Measurements from ENCODE around the gene RNASEH2B.

The RNASEH2B gene

DNA sequence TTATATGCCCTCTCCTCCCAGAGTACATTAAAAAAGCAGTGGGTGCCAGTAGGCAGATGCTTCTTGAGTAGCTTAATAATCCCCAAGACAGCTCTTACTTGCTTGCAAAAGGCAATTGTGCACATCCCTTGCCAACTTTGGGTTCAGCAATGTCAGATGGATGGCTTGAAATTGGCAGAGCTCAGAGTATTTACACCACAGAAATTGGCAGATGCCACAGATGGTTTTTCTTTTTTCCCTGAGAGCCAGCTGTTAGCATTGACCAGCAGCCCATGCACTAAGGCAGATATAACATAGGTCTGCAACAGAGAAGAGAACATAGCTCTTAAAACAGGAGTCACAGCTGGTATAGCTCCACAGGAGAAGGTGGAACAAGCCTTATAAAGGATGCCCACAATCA lies 18.4 kb upstream of the RNASEH2B start:
- no peak for DNase-seq (ENCODE audit: low read depth in 1 of 2, low spot score in 1 of 2)
- TF ChIP-seq GABPA (IDR thresholded peaks at IDR 0.05; ENCODE audit: low read depth) (no peak), SPI1 (IDR thresholded peaks at IDR 0.05; ENCODE audit: borderline replicate concordance, low read depth) (no peak), POLR2AphosphoS5 (IDR thresholded peaks at IDR 0.05; ENCODE audit: low read depth) (no peak)
- TF ChIP-seq, protein P1, sequence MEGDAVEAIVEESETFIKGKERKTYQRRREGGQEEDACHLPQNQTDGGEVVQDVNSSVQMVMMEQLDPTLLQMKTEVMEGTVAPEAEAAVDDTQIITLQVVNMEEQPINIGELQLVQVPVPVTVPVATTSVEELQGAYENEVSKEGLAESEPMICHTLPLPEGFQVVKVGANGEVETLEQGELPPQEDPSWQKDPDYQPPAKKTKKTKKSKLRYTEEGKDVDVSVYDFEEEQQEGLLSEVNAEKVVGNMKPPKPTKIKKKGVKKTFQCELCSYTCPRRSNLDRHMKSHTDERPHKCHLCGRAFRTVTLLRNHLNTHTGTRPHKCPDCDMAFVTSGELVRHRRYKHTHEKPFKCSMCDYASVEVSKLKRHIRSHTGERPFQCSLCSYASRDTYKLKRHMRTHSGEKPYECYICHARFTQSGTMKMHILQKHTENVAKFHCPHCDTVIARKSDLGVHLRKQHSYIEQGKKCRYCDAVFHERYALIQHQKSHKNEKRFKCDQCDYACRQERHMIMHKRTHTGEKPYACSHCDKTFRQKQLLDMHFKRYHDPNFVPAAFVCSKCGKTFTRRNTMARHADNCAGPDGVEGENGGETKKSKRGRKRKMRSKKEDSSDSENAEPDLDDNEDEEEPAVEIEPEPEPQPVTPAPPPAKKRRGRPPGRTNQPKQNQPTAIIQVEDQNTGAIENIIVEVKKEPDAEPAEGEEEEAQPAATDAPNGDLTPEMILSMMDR (IDR thresholded peaks at IDR 0.05; ENCODE audit: insufficient read depth, low read length): no peak
- TF ChIP-seq, protein P2, sequence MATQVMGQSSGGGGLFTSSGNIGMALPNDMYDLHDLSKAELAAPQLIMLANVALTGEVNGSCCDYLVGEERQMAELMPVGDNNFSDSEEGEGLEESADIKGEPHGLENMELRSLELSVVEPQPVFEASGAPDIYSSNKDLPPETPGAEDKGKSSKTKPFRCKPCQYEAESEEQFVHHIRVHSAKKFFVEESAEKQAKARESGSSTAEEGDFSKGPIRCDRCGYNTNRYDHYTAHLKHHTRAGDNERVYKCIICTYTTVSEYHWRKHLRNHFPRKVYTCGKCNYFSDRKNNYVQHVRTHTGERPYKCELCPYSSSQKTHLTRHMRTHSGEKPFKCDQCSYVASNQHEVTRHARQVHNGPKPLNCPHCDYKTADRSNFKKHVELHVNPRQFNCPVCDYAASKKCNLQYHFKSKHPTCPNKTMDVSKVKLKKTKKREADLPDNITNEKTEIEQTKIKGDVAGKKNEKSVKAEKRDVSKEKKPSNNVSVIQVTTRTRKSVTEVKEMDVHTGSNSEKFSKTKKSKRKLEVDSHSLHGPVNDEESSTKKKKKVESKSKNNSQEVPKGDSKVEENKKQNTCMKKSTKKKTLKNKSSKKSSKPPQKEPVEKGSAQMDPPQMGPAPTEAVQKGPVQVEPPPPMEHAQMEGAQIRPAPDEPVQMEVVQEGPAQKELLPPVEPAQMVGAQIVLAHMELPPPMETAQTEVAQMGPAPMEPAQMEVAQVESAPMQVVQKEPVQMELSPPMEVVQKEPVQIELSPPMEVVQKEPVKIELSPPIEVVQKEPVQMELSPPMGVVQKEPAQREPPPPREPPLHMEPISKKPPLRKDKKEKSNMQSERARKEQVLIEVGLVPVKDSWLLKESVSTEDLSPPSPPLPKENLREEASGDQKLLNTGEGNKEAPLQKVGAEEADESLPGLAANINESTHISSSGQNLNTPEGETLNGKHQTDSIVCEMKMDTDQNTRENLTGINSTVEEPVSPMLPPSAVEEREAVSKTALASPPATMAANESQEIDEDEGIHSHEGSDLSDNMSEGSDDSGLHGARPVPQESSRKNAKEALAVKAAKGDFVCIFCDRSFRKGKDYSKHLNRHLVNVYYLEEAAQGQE (IDR thresholded peaks at IDR 0.05; ENCODE audit: insufficient replicate concordance, low read depth): no peak
- Histone ChIP-seq H3K4me3 (replicated peaks; ENCODE audit: insufficient read depth, low read length) (no peak overlapping the region), H3K27ac (replicated peaks) (peak overlapping the region; percentile 80), H3K27me3 (ENCODE audit: insufficient read depth, poor library complexity, severe bottlenecking) (no peaks in the 10 kb centered on the region)

DNA sequence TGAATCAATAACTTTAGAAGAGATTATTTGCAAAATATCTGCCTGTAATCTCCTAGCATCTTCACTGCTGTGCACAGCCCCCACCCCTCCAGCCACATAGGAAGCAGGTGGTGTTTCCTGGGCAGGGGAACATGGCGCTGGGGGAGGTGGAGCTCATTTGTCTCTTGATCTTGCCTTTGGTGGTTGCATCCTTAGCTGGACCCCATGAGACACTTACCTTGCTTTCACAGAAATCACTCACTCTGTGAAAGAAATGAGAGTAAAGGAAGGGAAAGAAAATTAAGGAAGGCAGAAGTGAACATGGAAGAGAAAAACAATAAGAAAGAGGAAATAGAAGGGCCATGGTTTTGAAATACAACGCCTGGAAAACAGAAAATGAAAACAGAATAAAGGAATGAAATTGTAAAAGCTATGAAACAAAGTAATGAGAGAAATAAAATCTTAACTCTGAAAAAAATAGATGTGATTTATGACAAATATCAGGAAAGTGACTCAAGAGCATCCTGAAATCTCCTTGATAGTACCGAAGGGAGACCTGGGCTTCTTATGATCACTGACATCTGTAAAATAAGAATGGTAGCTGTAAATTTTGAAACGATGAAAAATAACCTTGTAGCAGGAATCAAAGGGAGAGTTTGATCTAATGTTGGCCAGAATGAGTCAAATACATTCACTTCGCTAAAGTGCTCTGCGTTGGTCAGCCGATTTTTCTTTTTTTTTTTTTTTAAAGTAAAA lies 17.2 kb upstream of the RNASEH2B start:
- TF ChIP-seq, protein P1 (IDR thresholded peaks at IDR 0.05; ENCODE audit: insufficient read depth, low read length): no peak
- TF ChIP-seq GABPA (IDR thresholded peaks at IDR 0.05; ENCODE audit: low read depth) (no peak), SPI1 (IDR thresholded peaks at IDR 0.05; ENCODE audit: borderline replicate concordance, low read depth) (peak; percentile 58; the same call in 1 of the 2 replicates), POLR2AphosphoS5 (IDR thresholded peaks at IDR 0.05; ENCODE audit: low read depth) (peak; percentile 71)
- TF ChIP-seq, protein P2 (IDR thresholded peaks at IDR 0.05; ENCODE audit: insufficient replicate concordance, low read depth): peak; percentile 37
- Histone ChIP-seq H3K27ac (replicated peaks) (peak overlapping the region; percentile 80), H3K4me3 (replicated peaks; ENCODE audit: insufficient read depth, low read length) (no peak overlapping the region), H3K27me3 (ENCODE audit: insufficient read depth, poor library complexity, severe bottlenecking) (no peaks in the 10 kb centered on the region)
- peak in 1 of 2 experiments; percentile 86 for DNase-seq (ENCODE audit: low read depth in 1 of 2, low spot score in 1 of 2)

DNA sequence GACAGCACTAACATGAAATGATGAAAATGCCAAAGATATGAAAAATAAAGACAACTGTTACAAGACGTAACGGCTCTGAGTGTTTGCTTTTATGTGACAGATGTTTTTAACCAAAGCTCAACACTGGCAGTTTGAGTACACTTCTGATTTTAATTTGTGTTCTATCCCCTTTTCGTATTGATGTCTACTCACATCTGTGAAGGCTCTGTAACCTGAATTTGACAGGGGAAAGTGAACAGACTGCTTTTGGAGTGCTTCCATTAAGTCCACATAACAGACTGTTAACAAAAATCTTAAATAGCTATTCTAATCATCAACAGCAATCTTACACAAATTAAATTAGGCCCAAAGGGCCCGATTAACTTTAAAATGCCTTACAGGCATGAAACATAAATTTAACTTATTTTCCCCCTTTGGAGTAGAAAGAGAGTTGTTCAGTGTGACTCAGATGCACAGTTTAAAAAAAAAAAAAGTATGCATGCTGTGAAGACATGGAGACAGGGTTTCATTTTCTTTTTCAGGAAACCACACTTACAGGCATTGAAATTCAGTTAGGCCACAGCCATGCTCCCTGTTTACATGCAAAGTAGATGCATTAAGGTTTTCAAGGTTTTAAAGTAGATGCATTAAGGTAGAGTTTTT lies 16.3 kb upstream of the RNASEH2B start:
- DNase-seq (ENCODE audit: low read depth in 1 of 2, low spot score in 1 of 2): peak in 1 of 2 experiments; percentile 59
- Histone ChIP-seq H3K4me3 (replicated peaks; ENCODE audit: insufficient read depth, low read length) (no peak overlapping the region), H3K27me3 (ENCODE audit: insufficient read depth, poor library complexity, severe bottlenecking) (no peaks in the 10 kb centered on the region), H3K27ac (replicated peaks) (peak overlapping the region; percentile 80)
- TF ChIP-seq SPI1 (IDR thresholded peaks at IDR 0.05; ENCODE audit: borderline replicate concordance, low read depth) (no peak), GABPA (IDR thresholded peaks at IDR 0.05; ENCODE audit: low read depth) (no peak), POLR2AphosphoS5 (IDR thresholded peaks at IDR 0.05; ENCODE audit: low read depth) (no peak; the same call in 1 of the 2 replicates)
- TF ChIP-seq, protein P2 (IDR thresholded peaks at IDR 0.05; ENCODE audit: insufficient replicate concordance, low read depth): no peak

Measured in HL-60 (cell line).